Loucy (cell line): ENCODE measurements around the gene CENPT.

ENCODE experiments used
- H2AFZ ChIP-seq: fragments of 200-600 bp; sonication (generic); 2 replicates; pipeline ENCODE4 v1.6.0; 2016; ENCODE audit warnings: antibody characterized with exemption, mild to moderate bottlenecking, low read length, moderate library complexity
- H3F3A ChIP-seq: fragments of 200-600 bp; 2 replicates; pipeline ENCODE4 v1.6.0; 2016; ENCODE audit warnings: antibody characterized with exemption, low read depth, mild to moderate bottlenecking
- H3K27me3 ChIP-seq: fragments of 200-600 bp; sonication (generic); 2 replicates; pipeline ENCODE4 v1.6.1; 2014; ENCODE audit warnings: low read length, mild to moderate bottlenecking; ENCODE audit not compliant: insufficient read depth, poor library complexity, severe bottlenecking
- H3K36me3 ChIP-seq: fragments of 200-600 bp; sonication (generic); 2 replicates; pipeline ENCODE4 v1.6.1; 2016; ENCODE audit warnings: low read length; ENCODE audit not compliant: insufficient read depth
- H3K4me1 ChIP-seq: fragments of 200-600 bp; sonication (generic); 2 replicates; pipeline ENCODE4 v1.5.1; 2014; ENCODE audit warnings: low read length, mild to moderate bottlenecking; ENCODE audit not compliant: insufficient read depth, poor library complexity, severe bottlenecking
- H3K4me2 ChIP-seq: fragments of 200-600 bp; sonication (generic); 2 replicates; pipeline ENCODE4 v1.6.0; 2014; ENCODE audit warnings: antibody characterized with exemption, low read length, low read depth, mild to moderate bottlenecking; ENCODE audit not compliant: poor library complexity, severe bottlenecking
- H3K4me3 ChIP-seq: fragments of 200-600 bp; sonication (generic); 2 replicates; pipeline ENCODE4 v1.5.1; 2014; ENCODE audit warnings: low read length, mild to moderate bottlenecking, mixed read lengths; ENCODE audit not compliant: poor library complexity, severe bottlenecking
- H3K79me2 ChIP-seq: fragments of 200-600 bp; sonication (generic); 2 replicates; pipeline ENCODE4 v1.6.1; 2014; ENCODE audit warnings: low read length; ENCODE audit not compliant: insufficient read depth
- H3K9ac ChIP-seq: fragments of 200-600 bp; sonication (generic); 2 replicates; pipeline ENCODE4 v1.6.0; 2014; ENCODE audit warnings: mild to moderate bottlenecking, low read depth, low read length, moderate library complexity; ENCODE audit not compliant: poor library complexity, severe bottlenecking
- H3K9me2 ChIP-seq: fragments of 200-600 bp; sonication (generic); replicated peaks from 2 replicates; pipeline ENCODE4 v1.6.1; 2016; ENCODE audit warnings: low read depth, low read length, mixed read lengths
- H3K9me3 ChIP-seq: fragments of 200-600 bp; sonication (generic); 2 replicates; pipeline ENCODE4 v1.6.1; 2014; ENCODE audit warnings: mild to moderate bottlenecking, antibody characterized with exemption, low read length, low read depth; ENCODE audit not compliant: insufficient read depth
- H4K20me1 ChIP-seq: fragments of 200-600 bp; sonication (generic); 2 replicates; pipeline ENCODE4 v1.6.0; 2014; ENCODE audit warnings: antibody characterized with exemption, low read length, mild to moderate bottlenecking; ENCODE audit not compliant: insufficient read depth, poor library complexity, severe bottlenecking
- CTCF ChIP-seq: fragments of 200-600 bp; sonication (generic); conservative IDR thresholded peaks from 2 replicates; pipeline ENCODE4 v1.5.1; 2014; ENCODE audit warnings: mild to moderate bottlenecking, antibody characterized with exemption, low read length
- EZH2phosphoT487 ChIP-seq: fragments of 200-600 bp; IDR thresholded peaks from 2 replicates; pipeline ENCODE4 v1.6.1; 2018; ENCODE audit warnings: antibody characterized with exemption, mild to moderate bottlenecking, moderate library complexity, borderline replicate concordance

Gene CENPT

GRCh38 chr16:67834242-67834614, 13.3 kb downstream of the CENPT start:
- TF ChIP-seq EZH2phosphoT487 (no peak), CTCF (no peak)
- Histone ChIP-seq H3F3A (no peaks in the 10 kb centered on the region), H3K36me3 (peaks cover 9% of the 10 kb centered on the region; the same call in 1 of the 2 replicates), H3K9me2 (no peaks in the 10 kb centered on the region), H3K4me1 (peaks cover 17% of the 10 kb centered on the region), H2AFZ (peak overlapping the region; percentile 97), H3K9ac (peak overlapping the region; percentile 92), H3K79me2 (peaks cover 21% of the 10 kb centered on the region), H3K27me3 (no peaks in the 10 kb centered on the region), H3K9me3 (no peaks in the 10 kb centered on the region), H3K4me2 (peak overlapping the region; percentile 100), H4K20me1 (no peaks in the 10 kb centered on the region), H3K4me3 (peak overlapping the region; percentile 86)

- Histone ChIP-seq H3K27me3 (no peaks in the 10 kb centered on the region), H3K4me1 (peaks cover 17% of the 10 kb centered on the region), H2AFZ (peak overlapping the region; percentile 97), H3K79me2 (peaks cover 21% of the 10 kb centered on the region), H3K4me3 (peak overlapping the region; percentile 86), H3K9ac (peak overlapping the region; percentile 92), H3F3A (no peaks in the 10 kb centered on the region), H3K9me3 (no peaks in the 10 kb centered on the region), H3K9me2 (no peaks in the 10 kb centered on the region), H4K20me1 (no peaks in the 10 kb centered on the region), H3K36me3 (peaks cover 9% of the 10 kb centered on the region; the same call in 1 of the 2 replicates), H3K4me2 (peak overlapping the region; percentile 100)
- TF ChIP-seq CTCF (no peak), EZH2phosphoT487 (no peak)
Observed at GRCh38 chr16:67833415-67834241, 13.9 kb downstream of the CENPT start.

- peak overlapping the region; percentile 97; the same call in 1 of the 2 replicates for H2AFZ ChIP-seq
Observed at GRCh38 chr16:67833030-67833414, 14.5 kb downstream of the CENPT start.

More at GRCh38 chr16:67833030-67833414, 14.5 kb downstream of the CENPT start:
- Histone ChIP-seq H3K9me2 (no peaks in the 10 kb centered on the region), H3K4me1 (peaks cover 17% of the 10 kb centered on the region), H3K36me3 (peaks cover 9% of the 10 kb centered on the region; the same call in 1 of the 2 replicates), H3K4me2 (peak overlapping the region; percentile 100), H3K9ac (peak overlapping the region; percentile 92), H3K4me3 (peak overlapping the region; percentile 86), H3F3A (no peaks in the 10 kb centered on the region), H3K9me3 (no peaks in the 10 kb centered on the region), H3K79me2 (peaks cover 21% of the 10 kb centered on the region), H4K20me1 (no peaks in the 10 kb centered on the region), H3K27me3 (no peaks in the 10 kb centered on the region)
- no peak for TF ChIP-seq CTCF
- no peak for TF ChIP-seq EZH2phosphoT487
